ENCODE results near the gene VWA2. TPM values are rescaled to one million over a fixed set of nuclear protein-coding genes. Genes with fewer than 3 reads are reported as not detected.

Gene VWA2
- total RNA-seq, 1 experiment from 2014 or later = not detected

GRCh38 chr10:114301951-114302710 lies 63.1 kb downstream of the VWA2 start:
- H3K36me3 ChIP-seq = no peaks in the 10 kb centered on the region
- no peak overlapping the region for H3K4me3 ChIP-seq
- no peaks in the 10 kb centered on the region for H3K27me3 ChIP-seq
- no peaks in the 10 kb centered on the region for H3K9me3 ChIP-seq
- peak; percentile 85 for DNase-seq

GRCh38 chr10:114303556-114303955 lies 64.5 kb downstream of the VWA2 start:
- Histone ChIP-seq H3K4me3 (no peak overlapping the region), H3K27me3 (no peaks in the 10 kb centered on the region), H3K9me3 (no peaks in the 10 kb centered on the region), H3K36me3 (no peaks in the 10 kb centered on the region)
- no peak for DNase-seq

- peak; percentile 70 for DNase-seq
- Histone ChIP-seq H3K27me3 (no peaks in the 10 kb centered on the region), H3K36me3 (no peaks in the 10 kb centered on the region), H3K9me3 (no peaks in the 10 kb centered on the region), H3K4me3 (no peak overlapping the region)
Measured at GRCh38 chr10:114304017-114304570, 65.0 kb downstream of the VWA2 start.

GRCh38 chr10:114304571-114305421 lies 65.7 kb downstream of the VWA2 start:
- DNase-seq = peak; percentile 29
- no peaks in the 10 kb centered on the region for H3K36me3 ChIP-seq
- H3K27me3 ChIP-seq = no peaks in the 10 kb centered on the region
- H3K4me3 ChIP-seq = no peak overlapping the region
- no peaks in the 10 kb centered on the region for H3K9me3 ChIP-seq

- no peak for DNase-seq
- H3K4me3 ChIP-seq = no peak overlapping the region
- H3K9me3 ChIP-seq = no peaks in the 10 kb centered on the region
- no peaks in the 10 kb centered on the region for H3K36me3 ChIP-seq
- no peaks in the 10 kb centered on the region for H3K27me3 ChIP-seq
Measured at GRCh38 chr10:114305521-114305925, 66.5 kb downstream of the VWA2 start.

GRCh38 chr10:114306116-114306973 lies 67.3 kb downstream of the VWA2 start:
- H3K9me3 ChIP-seq = no peaks in the 10 kb centered on the region
- H3K27me3 ChIP-seq = no peaks in the 10 kb centered on the region
- H3K4me3 ChIP-seq = no peak overlapping the region
- H3K36me3 ChIP-seq = no peaks in the 10 kb centered on the region
- peak; percentile 95 for DNase-seq

GRCh38 chr10:114307731-114308130 lies 68.7 kb downstream of the VWA2 start:
- Histone ChIP-seq H3K4me3 (no peak overlapping the region), H3K27me3 (no peaks in the 10 kb centered on the region), H3K36me3 (no peaks in the 10 kb centered on the region), H3K9me3 (no peaks in the 10 kb centered on the region)
- DNase-seq = no peak

GRCh38 chr10:114308531-114309363 lies 69.7 kb downstream of the VWA2 start:
- peak; percentile 36 for DNase-seq
- H3K36me3 ChIP-seq = no peaks in the 10 kb centered on the region
- H3K9me3 ChIP-seq = no peaks in the 10 kb centered on the region
- no peak overlapping the region for H3K4me3 ChIP-seq
- H3K27me3 ChIP-seq = no peaks in the 10 kb centered on the region

- Histone ChIP-seq H3K4me3 (no peak overlapping the region), H3K9me3 (no peaks in the 10 kb centered on the region), H3K36me3 (no peaks in the 10 kb centered on the region), H3K27me3 (no peaks in the 10 kb centered on the region)
- no peak for DNase-seq
Measured at GRCh38 chr10:114309364-114309651, 70.3 kb downstream of the VWA2 start.

- no peaks in the 10 kb centered on the region for H3K9me3 ChIP-seq
- no peaks in the 10 kb centered on the region for H3K36me3 ChIP-seq
- no peak overlapping the region for H3K4me3 ChIP-seq
- H3K27me3 ChIP-seq = no peaks in the 10 kb centered on the region
- no peak for DNase-seq
Measured at GRCh38 chr10:114310346-114310745, 71.3 kb downstream of the VWA2 start.

GRCh38 chr10:114311023-114311422 lies 72.0 kb downstream of the VWA2 start:
- Histone ChIP-seq H3K36me3 (no peaks in the 10 kb centered on the region), H3K27me3 (no peaks in the 10 kb centered on the region), H3K9me3 (no peaks in the 10 kb centered on the region), H3K4me3 (no peak overlapping the region)
- DNase-seq = no peak

- no peaks in the 10 kb centered on the region for H3K36me3 ChIP-seq
- H3K9me3 ChIP-seq = no peaks in the 10 kb centered on the region
- no peak for DNase-seq
- no peaks in the 10 kb centered on the region for H3K27me3 ChIP-seq
- H3K4me3 ChIP-seq = no peak overlapping the region
Measured at GRCh38 chr10:114311496-114312209, 72.6 kb downstream of the VWA2 start.

- no peak for DNase-seq
- no peaks in the 10 kb centered on the region for H3K27me3 ChIP-seq
Measured at GRCh38 chr10:114313139-114313538, 74.1 kb downstream of the VWA2 start.

GRCh38 chr10:114313866-114314265 lies 74.8 kb downstream of the VWA2 start:
- DNase-seq = no peak
- Histone ChIP-seq H3K9me3 (no peaks in the 10 kb centered on the region), H3K36me3 (no peaks in the 10 kb centered on the region), H3K27me3 (no peaks in the 10 kb centered on the region), H3K4me3 (no peak overlapping the region)

More at GRCh38 chr10:114313139-114313538, 74.1 kb downstream of the VWA2 start:
- Histone ChIP-seq H3K4me3 (no peak overlapping the region), H3K36me3 (no peaks in the 10 kb centered on the region), H3K9me3 (no peaks in the 10 kb centered on the region)

GRCh38 chr10:114315566-114316420 lies 76.7 kb downstream of the VWA2 start:
- Histone ChIP-seq H3K27me3 (no peaks in the 10 kb centered on the region), H3K9me3 (no peaks in the 10 kb centered on the region), H3K36me3 (no peaks in the 10 kb centered on the region), H3K4me3 (no peak overlapping the region)
- DNase-seq = no peak
